Measurements from ENCODE around the gene PHF5A. TPM values are rescaled to one million over a fixed set of nuclear protein-coding genes. Genes with fewer than 3 reads are reported as not detected.
"Not testable (repeated sequence)": the region's sequence is repeated elsewhere in the genome, so short reads cannot be mapped to it uniquely, and the experiment has no call there.

PHF5A gene
- total RNA-seq, 2 donors from 2014 or later, result 27.5 to 33.5 TPM

- DNase-seq (ENCODE audit: low spot score); intact Hi-C loops (cut with DNase I): not testable (repeated sequence)
Measured at GRCh38 chr22:41460071-41460470, 8.4 kb downstream of the PHF5A start.

DNA sequence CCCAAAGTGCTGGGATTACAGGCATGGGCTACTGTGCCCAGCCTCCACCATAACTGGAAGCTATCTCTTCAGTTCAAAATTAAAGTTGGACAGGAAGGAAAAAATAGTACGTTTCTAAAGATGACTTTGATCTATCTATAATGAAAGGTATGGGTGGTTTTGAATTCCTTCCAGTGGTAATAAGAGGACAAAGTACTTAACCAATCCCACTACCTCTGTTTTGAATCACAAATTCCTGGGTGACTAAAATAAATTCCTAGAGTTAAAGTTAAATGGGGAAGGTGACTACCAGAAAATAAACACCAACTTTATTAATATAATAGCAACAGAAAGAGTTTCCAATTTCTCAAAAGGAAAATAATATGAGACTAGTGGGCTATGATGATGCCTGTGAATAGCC, 9.1 kb downstream of the PHF5A start:
- no peak for DNase-seq (ENCODE audit: low spot score)
- intact Hi-C loops (cut with DNase I), result no loop called here

DNA sequence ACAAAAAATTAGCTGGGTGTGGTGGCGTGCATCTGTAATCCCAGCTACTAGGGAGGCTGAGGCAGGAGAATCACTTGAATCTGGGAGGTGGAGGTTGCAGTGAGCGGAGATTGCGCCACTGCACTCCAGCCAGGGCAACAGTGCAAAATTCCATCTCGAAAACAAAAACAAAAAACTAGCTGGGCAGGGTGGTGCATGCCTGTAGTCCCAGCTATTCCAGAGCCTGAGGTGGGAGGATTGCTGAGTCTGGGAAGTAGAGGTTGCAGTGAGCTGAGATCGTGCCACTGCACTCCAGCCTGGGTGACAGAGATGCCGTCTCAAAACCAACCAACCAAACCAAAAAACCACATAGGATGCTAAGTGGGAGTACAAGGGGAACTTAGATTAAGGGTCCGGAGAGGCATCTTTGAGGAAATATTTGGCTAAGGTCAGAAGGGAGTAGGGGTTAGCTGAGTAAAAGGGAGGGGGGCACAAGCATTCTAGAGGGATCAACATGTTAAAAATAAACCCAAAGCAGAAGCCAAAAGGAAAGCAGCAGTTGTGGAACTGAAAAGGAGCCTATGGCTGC, 10.2 kb downstream of the PHF5A start:
- DNase-seq (ENCODE audit: low spot score), result no peak
- intact Hi-C loops (cut with DNase I), result no loop called here

GRCh38 chr22:41448189-41448808, 20.2 kb downstream of the PHF5A start:
- intact Hi-C loops (cut with DNase I), result no loop called here
- peak; percentile 98 for DNase-seq (ENCODE audit: low spot score)

- peak; percentile 90 for DNase-seq (ENCODE audit: low spot score)
- intact Hi-C loops (cut with DNase I), result no loop called here
Measured at GRCh38 chr22:41447435-41448188, 20.9 kb downstream of the PHF5A start.

- intact Hi-C loops (cut with DNase I), result no loop called here
- peak; percentile 97 for DNase-seq (ENCODE audit: low spot score)
Measured at GRCh38 chr22:41446639-41447434, 21.7 kb downstream of the PHF5A start, which contains the start of gene TOB2. TOB2 (minus strand) TSS chr22:41446801; CDS start chr22:41437345, 9,456 bp downstream.

DNA sequence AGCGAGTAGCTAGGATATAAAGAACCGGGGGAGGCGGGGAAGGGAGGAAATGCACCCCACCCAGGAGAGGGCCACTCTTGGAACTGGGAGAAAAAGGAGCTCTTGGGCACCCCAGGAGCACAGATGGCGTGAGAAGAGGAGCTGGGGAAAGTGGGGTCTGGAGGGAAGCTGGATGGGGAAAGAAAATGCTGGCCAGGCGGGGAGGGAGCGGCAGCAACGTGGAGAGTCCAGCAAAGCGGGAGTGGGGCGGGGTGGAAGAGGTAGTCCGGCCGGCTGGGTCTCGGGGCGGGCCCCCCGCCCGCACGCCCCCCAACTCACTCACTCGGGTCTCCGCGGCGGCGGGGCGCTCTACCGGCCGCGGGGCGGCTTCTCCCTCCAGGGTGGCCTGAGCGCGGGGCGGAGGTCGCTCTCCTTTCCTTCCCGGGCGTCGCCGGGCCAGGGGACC, 22.4 kb downstream of the PHF5A start:
- intact Hi-C loops (cut with DNase I), result no loop called here
- DNase-seq (ENCODE audit: low spot score), result peak; percentile 82

DNA sequence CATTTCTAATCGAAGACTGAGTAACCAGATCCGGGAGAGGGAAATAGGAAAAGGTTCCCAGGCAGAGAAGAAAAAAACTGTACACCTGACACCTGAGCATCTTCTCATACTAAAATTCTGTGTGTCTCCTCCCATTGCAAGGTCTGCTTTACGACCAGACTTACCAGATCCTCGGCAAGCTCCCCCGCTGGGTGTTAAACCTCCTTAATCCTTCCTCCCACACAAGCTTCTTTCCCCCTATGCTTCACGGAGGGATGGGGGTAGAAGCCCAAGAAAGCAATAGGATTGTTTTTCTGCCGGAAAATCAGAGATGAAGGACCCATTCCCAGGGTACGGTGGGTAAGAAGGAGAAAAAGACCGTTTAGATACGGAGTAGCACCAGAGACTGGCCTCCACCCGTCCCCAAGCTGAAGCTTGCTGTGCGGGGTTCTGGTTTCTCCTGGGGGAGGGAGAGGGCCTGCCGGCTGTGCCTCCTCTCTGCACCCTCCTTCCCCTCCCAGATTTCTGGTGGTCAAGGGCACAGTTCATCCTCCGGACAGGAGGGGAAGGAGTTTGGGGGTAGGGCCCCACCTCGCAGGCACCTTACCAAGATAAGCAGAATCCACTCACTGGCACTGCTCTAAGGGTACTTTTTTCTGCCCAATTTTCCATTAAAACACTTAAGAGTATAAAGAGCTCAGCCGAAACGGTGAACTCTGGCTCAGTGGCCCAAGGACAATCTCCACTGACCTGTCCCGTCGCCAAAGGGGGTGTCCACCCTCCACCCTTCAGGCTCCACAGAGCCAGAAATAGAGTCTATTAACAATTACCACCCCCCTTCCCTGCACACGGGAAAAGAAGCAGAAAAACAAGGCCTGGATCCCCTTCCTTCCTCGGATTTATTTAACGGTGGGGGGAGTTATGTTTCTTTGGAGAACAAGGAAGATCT, 23.1 kb downstream of the PHF5A start:
- intact Hi-C loops (cut with DNase I), result no loop called here

DNA sequence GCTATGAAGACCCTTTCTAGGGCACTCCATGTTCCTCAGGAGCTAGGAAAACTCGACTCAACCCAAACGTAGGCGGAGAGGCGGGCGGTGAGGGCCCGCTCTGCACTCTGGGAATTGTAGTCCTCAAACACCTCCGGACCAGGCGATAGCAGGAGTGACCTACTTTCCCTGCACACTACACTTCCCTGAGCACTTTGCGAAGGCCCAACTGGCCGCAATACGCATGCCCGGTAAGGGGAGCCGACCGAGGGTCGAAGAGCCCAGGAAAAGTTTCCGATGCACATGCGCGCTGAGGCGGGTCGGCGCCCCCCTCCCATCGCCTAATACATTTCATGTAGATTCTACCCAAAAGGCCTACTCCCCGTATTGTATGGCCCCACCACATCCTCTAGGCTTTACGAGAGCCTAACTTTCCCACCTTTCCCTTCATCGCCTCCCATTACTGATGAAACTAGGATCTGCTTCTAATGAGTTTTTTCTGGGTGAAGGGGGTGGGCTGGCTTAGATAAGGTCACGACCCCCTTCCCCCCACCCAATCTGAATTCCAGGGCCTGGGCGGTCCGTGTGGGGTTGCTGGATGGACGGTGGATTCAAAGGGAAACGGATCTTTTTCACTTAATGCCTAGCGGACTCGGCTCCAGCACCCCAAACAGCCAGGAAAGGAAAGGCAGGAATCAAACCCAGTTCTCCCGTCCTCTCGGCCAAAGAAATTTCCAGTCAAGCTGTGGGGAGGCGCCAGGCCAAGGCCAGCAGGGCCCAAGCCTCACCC, 23.9 kb downstream of the PHF5A start:
- peak; percentile 96 for DNase-seq (ENCODE audit: low spot score)
- intact Hi-C loops (cut with DNase I), result no loop called here

More for the DNA sequence above, 23.1 kb downstream of the PHF5A start:
- DNase-seq (ENCODE audit: low spot score), result no peak

DNA sequence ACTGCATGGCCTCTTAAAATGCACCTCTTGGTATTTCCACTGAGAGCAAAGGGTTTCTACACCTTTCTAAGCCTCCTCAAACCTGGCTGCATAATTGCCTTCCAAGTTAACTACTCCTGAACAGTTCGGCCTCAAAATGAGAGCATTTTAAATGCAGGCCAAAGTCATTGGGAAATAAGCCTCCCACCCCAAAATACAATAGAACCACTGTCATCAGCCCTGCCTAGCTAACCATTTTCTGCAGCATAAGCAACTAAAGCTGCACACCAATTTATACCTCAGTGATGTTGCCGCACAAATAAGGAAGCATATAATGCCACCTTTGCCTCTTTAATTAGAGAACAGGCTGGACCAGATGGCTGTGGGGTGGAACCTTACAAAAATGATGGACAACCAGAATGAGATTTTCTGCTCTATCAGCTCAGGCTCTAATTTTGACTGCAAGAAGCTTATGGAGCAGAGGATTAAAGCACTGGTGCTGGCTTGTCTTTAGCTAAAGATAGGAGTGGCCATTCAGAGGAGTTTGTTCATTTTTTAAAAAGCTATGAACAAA, 26.2 kb downstream of the PHF5A start:
- DNase-seq (ENCODE audit: low spot score), result no peak
- intact Hi-C loops (cut with DNase I), result no loop called here

DNA sequence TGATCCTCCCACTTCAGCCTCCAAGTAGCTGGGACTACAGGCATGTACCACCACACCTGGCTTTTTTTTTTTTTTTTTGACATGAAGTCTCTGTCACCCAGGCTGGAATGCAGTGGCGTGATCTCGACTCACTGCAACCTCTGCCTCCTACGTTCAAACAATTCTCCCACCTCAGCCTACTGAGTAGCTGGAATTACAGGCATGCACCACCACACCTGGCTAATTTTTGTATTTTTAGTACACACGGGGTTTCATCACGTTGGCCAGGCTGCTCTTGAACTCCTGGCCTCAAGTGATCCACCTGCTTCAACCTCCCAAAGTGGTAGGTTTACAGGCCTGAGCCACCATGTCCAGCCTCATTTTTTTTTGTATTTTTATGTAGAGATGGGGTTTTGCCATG, 28.0 kb downstream of the PHF5A start:
- intact Hi-C loops (cut with DNase I); DNase-seq (ENCODE audit: low spot score): not testable (repeated sequence)

DNA sequence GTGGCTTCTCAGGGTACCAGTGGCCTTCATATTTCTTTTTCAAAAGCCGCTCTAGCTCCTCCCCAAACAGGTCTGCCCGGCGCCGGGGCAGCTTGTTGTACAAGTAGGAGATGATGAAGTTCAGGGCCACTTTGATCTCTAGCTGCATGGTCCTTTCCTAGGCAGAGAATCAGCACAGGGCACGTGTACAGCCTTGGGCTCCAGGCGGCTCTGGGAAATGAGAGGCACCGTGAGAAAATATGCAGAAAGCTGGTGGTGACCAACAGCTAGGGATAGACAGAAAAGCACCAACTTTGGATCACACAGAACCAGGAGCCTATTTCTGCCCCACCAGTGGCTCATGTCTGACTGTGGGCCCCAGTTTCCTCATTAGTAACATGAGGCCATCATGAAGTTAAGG, 31.3 kb downstream of the PHF5A start:
- no peak for DNase-seq (ENCODE audit: low spot score)
- intact Hi-C loops (cut with DNase I), result no loop called here

GRCh38 chr22:41436322-41437113, 32.0 kb downstream of the PHF5A start:
- intact Hi-C loops (cut with DNase I), result no loop called here

GRCh38 chr22:41435560-41435959, 32.9 kb downstream of the PHF5A start:
- DNase-seq (ENCODE audit: low spot score), result no peak
- intact Hi-C loops (cut with DNase I), result no loop called here

More at GRCh38 chr22:41436322-41437113, 32.0 kb downstream of the PHF5A start:
- no peak for DNase-seq (ENCODE audit: low spot score)

- intact Hi-C loops (cut with DNase I); DNase-seq (ENCODE audit: low spot score): not testable (repeated sequence)
Measured at GRCh38 chr22:41434361-41435003, 34.0 kb downstream of the PHF5A start.

DNA sequence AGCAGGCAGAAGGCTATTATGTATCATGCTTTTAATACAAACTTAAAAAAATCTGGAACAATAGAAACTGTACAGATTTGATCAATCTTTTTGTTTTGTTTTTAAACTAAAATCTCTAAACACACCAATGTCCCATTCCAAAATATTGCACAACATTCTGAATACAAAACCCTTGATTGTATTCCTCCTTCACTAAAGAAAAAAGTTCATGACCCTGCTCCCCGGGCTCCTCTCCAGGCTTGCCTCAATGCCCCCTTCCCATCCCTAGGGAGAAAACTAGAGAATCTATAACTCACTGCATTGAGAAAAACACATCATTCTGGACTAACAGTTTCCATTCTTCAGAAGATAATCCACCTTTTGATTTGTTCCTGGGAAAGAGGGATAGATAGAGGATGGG, 35.0 kb downstream of the PHF5A start:
- intact Hi-C loops (cut with DNase I); DNase-seq (ENCODE audit: low spot score): not testable (repeated sequence)

All from posterior vena cava (tissue), 2 donors.